GM19193 (cell line): Measurements from ENCODE around the gene DRGX.

Experiments used
- POLR2A ChIP-seq: IDR thresholded peaks from 4 replicates; pipeline ENCODE4 v1.6.1; 2011; ENCODE audit not compliant: insufficient read depth, insufficient read length; ENCODE audit errors: extremely low read depth

Gene DRGX

DNA sequence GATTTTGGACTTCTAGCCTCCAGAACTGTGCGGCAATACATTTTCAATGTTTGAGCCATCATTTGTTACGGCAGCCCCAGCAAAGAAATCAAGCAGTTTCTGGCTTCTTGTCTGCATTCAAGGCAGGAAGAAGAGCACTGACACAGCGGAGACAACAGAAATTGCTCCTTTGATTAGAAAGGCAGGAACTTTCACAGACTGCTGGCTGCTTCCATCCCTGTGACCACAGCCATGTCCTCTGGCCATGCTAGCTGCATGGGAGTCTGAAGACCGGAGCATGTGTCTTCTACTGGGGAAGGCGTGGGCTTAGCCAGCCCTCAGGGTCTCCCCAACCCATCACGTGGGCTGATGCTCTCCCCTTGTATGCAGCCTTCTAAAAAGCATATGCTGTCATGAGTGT lies 77.9 kb downstream of the DRGX start:
- TF ChIP-seq POLR2A = no peak

GRCh38 chr10:49314806-49315205 lies 81.1 kb downstream of the DRGX start:
- no peak for TF ChIP-seq POLR2A
